Hepatocyte (in vitro differentiated cells): ENCODE results near the gene MDM2. TPM values are rescaled to one million over a fixed set of nuclear protein-coding genes. Genes with fewer than 3 reads are reported as not detected.

Source experiments
- DNase-seq: peaks from one replicate; pipeline ENCODE4 v3.0.0-alpha.2; 2016; ENCODE audit warnings: low spot score
- H2AFZ ChIP-seq: fragments of 200-600 bp; sonication (generic); 2 replicates; pipeline ENCODE4 v1.6.0; 2016; ENCODE audit warnings: antibody characterized with exemption, mild to moderate bottlenecking
- H3K27ac ChIP-seq: fragments of 200-600 bp; sonication (generic); 2 replicates; pipeline ENCODE4 v1.5.1; 2016; ENCODE audit warnings: mild to moderate bottlenecking
- H3K27me3 ChIP-seq: fragments of 200-600 bp; sonication (generic); 2 replicates; pipeline ENCODE4 v1.6.1; 2016
- H3K36me3 ChIP-seq: fragments of 200-600 bp; sonication (generic); replicated peaks from 2 replicates; pipeline ENCODE4 v1.5.1; 2016; ENCODE audit warnings: low read depth; ENCODE audit not compliant: insufficient read depth
- H3K4me1 ChIP-seq: fragments of 200-600 bp; sonication (generic); 2 replicates; pipeline ENCODE4 v1.5.1; 2016; ENCODE audit warnings: mild to moderate bottlenecking, moderate library complexity; ENCODE audit not compliant: insufficient read depth
- H3K4me2 ChIP-seq: fragments of 200-600 bp; sonication (generic); 2 replicates; pipeline ENCODE4 v1.6.0; 2016
- H3K4me3 ChIP-seq: fragments of 200-600 bp; sonication (generic); 2 replicates; pipeline ENCODE4 v1.5.1; 2016; ENCODE audit warnings: mild to moderate bottlenecking
- H3K79me2 ChIP-seq: fragments of 200-600 bp; sonication (generic); 2 replicates; pipeline ENCODE4 v1.6.0; 2017; ENCODE audit warnings: mild to moderate bottlenecking
- H3K9me2 ChIP-seq: fragments of 200-600 bp; sonication (generic); replicated peaks from 2 replicates; pipeline ENCODE4 v1.6.0; 2017; ENCODE audit warnings: mild to moderate bottlenecking; ENCODE audit not compliant: insufficient read depth
- H3K9me3 ChIP-seq: fragments of 200-600 bp; sonication (generic); 2 replicates; pipeline ENCODE4 v1.5.1; 2016; ENCODE audit warnings: low read depth, mild to moderate bottlenecking
- H4K20me1 ChIP-seq: fragments of 200-600 bp; sonication (generic); 2 replicates; pipeline ENCODE4 v1.6.0; 2016; ENCODE audit warnings: mild to moderate bottlenecking; ENCODE audit not compliant: insufficient read depth, poor library complexity, severe bottlenecking
- CTCF ChIP-seq: fragments of 200-600 bp; sonication (generic); IDR thresholded peaks from 2 replicates; pipeline ENCODE4 v1.5.1; 2016; ENCODE audit warnings: antibody characterized with exemption, mild to moderate bottlenecking; ENCODE audit not compliant: poor library complexity
- EZH2 ChIP-seq: fragments of 200-600 bp; sonication (generic); IDR thresholded peaks from 2 replicates; pipeline ENCODE4 v1.6.1; 2016; ENCODE audit warnings: antibody characterized with exemption, mild to moderate bottlenecking, borderline replicate concordance
- EZH2phosphoT487 ChIP-seq: fragments of 200-600 bp; sonication (generic); IDR thresholded peaks from one replicate; pipeline ENCODE4 v1.6.1; 2018; ENCODE audit warnings: antibody characterized with exemption, mild to moderate bottlenecking, low read depth, moderate library complexity; ENCODE audit not compliant: unreplicated experiment, severe bottlenecking
- WGBS: methylation state at CpG from one replicate; pipeline ENCODE4 v1.1.6; 2016; ENCODE audit warnings: low lambda C conversion rate; ENCODE audit errors: missing lambda C conversion rate; 5-methylcytosine and 5-hydroxymethylcytosine counted together
- polyA plus RNA-seq: library from polyadenylated mRNA; unstranded; fragments of >200 nt; fragmentation: Nextera tagmentation; extraction: Ambion mirVana; gene quantifications from 2 replicates; pipeline ENCODE4 v1.2.1, GENCODE V29; 2016
- total RNA-seq: library from RNA; depleted of rRNA; stranded (reverse); fragments of >200 nt; gene quantifications from 2 replicates; pipeline ENCODE4 v1.2.3, GENCODE V29; 2014

MDM2 gene
- total and polyA plus RNA-seq, 2 experiments from 2014 or later = 42.0 to 77.4 TPM

GRCh38 chr12:68824131-68824530 is 16.2 kb downstream of the MDM2 start:
- peaks cover 13% of the 10 kb centered on the region for H4K20me1 ChIP-seq
- WGBS = 95% methylated on average over 5 of the region's 5 CpGs

GRCh38 chr12:68824597-68825250 is 16.7 kb downstream of the MDM2 start:
- H3K79me2 ChIP-seq = peaks cover 25% of the 10 kb centered on the region

More at GRCh38 chr12:68824131-68824530, 16.2 kb downstream of the MDM2 start:
- H3K4me3 ChIP-seq = no peak overlapping the region
- H3K79me2 ChIP-seq = peaks cover 30% of the 10 kb centered on the region
- no peak overlapping the region for H3K27ac ChIP-seq
- no peak overlapping the region for H2AFZ ChIP-seq
- H3K9me2 ChIP-seq = no peaks in the 10 kb centered on the region
- H3K4me2 ChIP-seq = no peak overlapping the region
- DNase-seq = no peak
- TF ChIP-seq CTCF (no peak), EZH2 (no peak), EZH2phosphoT487 (no peak)
- peaks cover 7% of the 10 kb centered on the region for H3K36me3 ChIP-seq
- H3K4me1 ChIP-seq = no peaks in the 10 kb centered on the region
- no peaks in the 10 kb centered on the region for H3K9me3 ChIP-seq
- no peaks in the 10 kb centered on the region for H3K27me3 ChIP-seq

GRCh38 chr12:68825569-68826217 is 17.7 kb downstream of the MDM2 start:
- peaks cover 7% of the 10 kb centered on the region for H3K36me3 ChIP-seq
- TF ChIP-seq EZH2phosphoT487 = no peak
- TF ChIP-seq CTCF = no peak
- TF ChIP-seq EZH2 = no peak
- H4K20me1 ChIP-seq = peaks cover 10% of the 10 kb centered on the region
- no peak overlapping the region for H3K4me3 ChIP-seq
- no peak overlapping the region for H3K27ac ChIP-seq
- no peak for DNase-seq
- H3K9me2 ChIP-seq = no peaks in the 10 kb centered on the region
- 99% methylated on average over 11 of the region's 11 CpGs for WGBS
- no peak overlapping the region for H2AFZ ChIP-seq
- no peaks in the 10 kb centered on the region for H3K9me3 ChIP-seq
- no peak overlapping the region for H3K4me2 ChIP-seq
- H3K4me1 ChIP-seq = no peaks in the 10 kb centered on the region
- H3K27me3 ChIP-seq = no peaks in the 10 kb centered on the region
- H3K79me2 ChIP-seq = peaks cover 23% of the 10 kb centered on the region

More at GRCh38 chr12:68824597-68825250, 16.7 kb downstream of the MDM2 start:
- 97% methylated on average over 15 of the region's 16 CpGs for WGBS
- H3K4me2 ChIP-seq = no peak overlapping the region
- no peak for DNase-seq
- H3K9me3 ChIP-seq = no peaks in the 10 kb centered on the region
- no peak overlapping the region for H3K4me3 ChIP-seq
- no peaks in the 10 kb centered on the region for H3K27me3 ChIP-seq
- TF ChIP-seq EZH2 (no peak), EZH2phosphoT487 (no peak), CTCF (no peak)
- no peak overlapping the region for H3K27ac ChIP-seq
- no peaks in the 10 kb centered on the region for H3K9me2 ChIP-seq
- peaks cover 7% of the 10 kb centered on the region for H3K36me3 ChIP-seq
- H2AFZ ChIP-seq = no peak overlapping the region
- no peaks in the 10 kb centered on the region for H3K4me1 ChIP-seq
- peaks cover 12% of the 10 kb centered on the region for H4K20me1 ChIP-seq
